Hematopoietic multipotent progenitor cell treated with erythropoietin and hydrocortisone succinate and interleukin-3 and kit ligand, for 17 days (in vitro differentiated cells): ENCODE results near the gene TICAM1.

Source experiments
- DNase-seq: peaks from one replicate; pipeline ENCODE4 v3.0.0-alpha.2; 2015; ENCODE audit warnings: low spot score

Gene TICAM1

GRCh38 chr19:4768934-4769777, 62.4 kb downstream of the TICAM1 start:
- peak; percentile 31 for DNase-seq
